HG03097 (cell line): ENCODE data around the gene SMARCD2.
"Not testable (repeated sequence)": the region's sequence is repeated elsewhere in the genome, so short reads cannot be mapped to it uniquely, and the experiment has no call there.

Source experiments
- ATAC-seq: cut with Tn5 transposase; IDR thresholded peaks from one replicate; pipeline ENCODE4 v1.9.1; 2021; ENCODE audit not compliant: unreplicated experiment, low FRiP score

SMARCD2 gene

GRCh38 chr17:63842540-63843386 is at the start of gene SMARCD2:
Gene SMARCD2 (minus strand): TSS chr17:63842685. CDS start chr17:63842674, 11 bp downstream.
- peak; percentile 66 for ATAC-seq

GRCh38 chr17:63889026-63889848 is 46.8 kb upstream of the SMARCD2 start:
- not testable (repeated sequence) for ATAC-seq

DNA sequence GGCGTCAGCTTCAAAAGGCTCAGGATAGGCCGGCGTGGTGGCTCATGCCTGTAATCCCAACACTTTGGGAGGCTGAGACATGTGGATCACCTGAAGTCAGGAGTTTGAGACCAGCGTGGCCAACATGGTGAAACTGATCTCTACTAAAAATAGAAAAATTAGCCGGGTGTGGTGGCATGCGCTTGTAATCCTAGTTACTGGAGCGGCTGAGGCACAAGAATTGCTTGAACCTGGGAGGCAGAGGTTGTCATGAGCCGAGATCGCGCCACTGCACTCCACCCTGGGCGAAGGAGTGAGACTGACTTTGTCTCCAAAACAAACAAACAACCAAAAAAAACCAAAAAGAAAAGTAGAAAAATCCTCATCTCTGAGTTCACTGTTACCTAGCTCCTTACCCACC is 42.6 kb upstream of the SMARCD2 start:
- not testable (repeated sequence) for ATAC-seq

DNA sequence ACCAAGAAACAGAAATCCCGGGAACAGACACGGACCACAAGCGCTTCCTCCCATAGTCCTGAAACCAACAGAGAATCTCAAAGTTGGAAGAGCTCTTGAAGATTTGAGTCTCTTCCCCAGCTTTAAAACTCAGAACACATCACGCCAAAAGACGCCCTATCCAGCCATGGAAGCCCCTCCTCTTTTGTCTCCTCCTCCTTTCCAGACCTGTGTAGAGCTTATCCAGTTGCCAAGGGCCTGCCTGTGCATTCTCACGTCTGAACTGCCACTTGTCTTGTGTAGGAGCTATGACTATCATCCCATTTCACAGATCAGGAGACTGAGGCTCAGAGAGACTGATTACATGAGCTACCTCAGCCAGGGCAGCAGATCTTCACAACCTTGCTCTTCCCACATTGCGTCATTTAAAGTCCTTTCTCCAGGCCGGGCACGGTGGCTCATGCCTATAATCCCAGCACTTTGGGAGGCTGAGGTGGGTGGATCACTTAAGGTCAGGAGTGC is 40.2 kb upstream of the SMARCD2 start:
- ATAC-seq: not testable (repeated sequence)

- ATAC-seq: no peak
Observed at GRCh38 chr17:63881935-63882601, 39.6 kb upstream of the SMARCD2 start, which contains the start of gene GH2. Gene GH2 (minus strand): TSS chr17:63881944. CDS start chr17:63881801, 143 bp downstream.

GRCh38 chr17:63881337-63881736 is 38.9 kb upstream of the SMARCD2 start:
- ATAC-seq: not testable (repeated sequence)

DNA sequence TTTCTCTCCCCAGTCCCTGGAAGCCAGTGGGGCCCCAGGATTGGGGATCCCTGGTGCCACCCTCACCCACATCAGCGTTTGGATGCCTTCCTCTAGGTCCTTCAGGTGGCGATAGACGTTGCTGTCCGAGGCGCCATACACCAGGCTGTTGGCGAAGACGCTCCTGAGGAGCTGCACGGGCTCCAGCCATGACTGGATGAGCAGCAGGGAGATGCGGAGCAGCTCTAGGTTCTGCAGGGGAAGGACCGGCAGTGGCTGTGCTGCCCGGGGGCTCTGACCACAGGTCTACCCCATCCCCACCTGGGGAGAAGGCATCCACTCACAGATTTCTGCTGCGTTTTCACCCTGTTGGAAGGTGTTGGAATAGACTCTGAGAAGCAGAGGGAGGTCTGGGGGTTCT is 38.2 kb upstream of the SMARCD2 start:
- no peak for ATAC-seq

- not testable (repeated sequence) for ATAC-seq
Observed at GRCh38 chr17:63878413-63878812, 35.9 kb upstream of the SMARCD2 start.

GRCh38 chr17:63874693-63875092 is 32.2 kb upstream of the SMARCD2 start:
- ATAC-seq: not testable (repeated sequence)

DNA sequence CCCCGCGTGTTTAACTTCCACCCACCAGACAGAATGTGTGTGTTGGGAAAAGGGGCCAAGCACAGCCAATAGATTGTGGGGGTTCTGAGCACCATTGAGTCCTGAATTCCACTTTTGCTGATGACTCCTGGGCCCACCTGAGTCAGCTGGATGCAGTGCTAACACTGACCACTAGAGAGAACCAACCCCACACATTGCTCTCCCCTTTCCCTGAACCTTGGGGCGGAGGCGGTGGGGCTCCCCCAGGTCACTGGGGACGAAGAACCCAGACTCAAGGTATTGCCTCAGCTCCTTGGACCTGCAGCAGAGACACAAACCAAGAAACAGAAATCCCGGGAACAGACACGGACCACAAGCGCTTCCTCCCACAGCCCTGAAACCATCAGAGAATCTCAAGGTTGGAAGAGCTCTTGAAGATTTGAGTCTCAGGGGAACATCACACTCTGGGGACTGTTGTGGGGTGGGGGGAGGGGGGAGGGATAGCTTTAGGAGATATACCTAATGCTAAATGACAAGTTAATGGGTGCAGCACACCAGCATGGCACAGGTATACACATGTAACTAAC is 31.7 kb upstream of the SMARCD2 start:
- not testable (repeated sequence) for ATAC-seq

- ATAC-seq: not testable (repeated sequence)
Observed at GRCh38 chr17:63873577-63873976, 31.1 kb upstream of the SMARCD2 start, which contains the start of gene CSH2. Gene CSH2 (minus strand): TSS chr17:63873677. CDS start chr17:63873614, 63 bp downstream.

GRCh38 chr17:63871646-63872365 is 29.3 kb upstream of the SMARCD2 start:
- ATAC-seq: not testable (repeated sequence)

- not testable (repeated sequence) for ATAC-seq
Observed at GRCh38 chr17:63870292-63870665, 27.8 kb upstream of the SMARCD2 start.

GRCh38 chr17:63869491-63870291 is 27.2 kb upstream of the SMARCD2 start:
- not testable (repeated sequence) for ATAC-seq

- not testable (repeated sequence) for ATAC-seq
Observed at GRCh38 chr17:63866625-63867024, 24.1 kb upstream of the SMARCD2 start.

DNA sequence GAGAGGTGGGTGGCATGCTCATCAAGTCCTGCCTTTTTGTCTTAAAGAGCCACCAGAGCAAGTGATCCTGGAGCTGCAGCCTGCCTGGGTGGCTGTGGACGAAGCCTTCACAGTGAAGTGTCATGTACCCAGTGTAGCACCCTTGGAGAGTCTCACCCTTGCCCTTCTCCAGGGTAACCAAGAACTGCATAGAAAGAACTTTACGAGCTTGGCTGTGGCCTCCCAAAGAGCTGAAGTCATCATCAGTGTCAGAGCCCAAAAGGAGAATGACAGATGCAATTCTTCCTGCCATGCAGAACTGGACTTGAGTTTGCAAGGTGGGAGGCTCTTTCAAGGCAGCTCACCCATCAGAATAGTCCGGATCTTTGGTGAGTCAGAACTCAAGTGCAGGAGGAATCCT is 16.8 kb upstream of the SMARCD2 start:
- ATAC-seq: no peak

GRCh38 chr17:63856425-63856824 is 13.9 kb upstream of the SMARCD2 start:
- not testable (repeated sequence) for ATAC-seq

- no peak for ATAC-seq
Observed at GRCh38 chr17:63855185-63855584, 12.7 kb upstream of the SMARCD2 start.

DNA sequence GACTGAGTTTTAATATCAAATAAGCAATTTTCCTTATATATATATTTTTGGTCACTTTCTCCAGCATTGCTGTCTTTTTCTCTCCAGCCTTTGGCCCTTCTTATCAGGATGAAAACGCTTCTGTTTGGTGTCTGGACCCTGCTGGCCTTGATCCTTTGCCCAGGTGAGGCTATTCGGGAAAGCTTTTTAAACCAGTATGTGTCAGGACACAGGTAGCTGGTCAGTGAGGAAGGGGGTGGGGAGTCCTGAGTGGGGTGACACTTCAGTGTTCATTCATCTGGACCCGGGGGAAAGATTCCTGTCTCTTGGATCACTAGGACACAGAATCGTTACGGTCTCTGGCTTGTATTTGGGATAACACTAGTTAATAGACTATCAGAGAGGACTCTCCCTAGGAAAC is 12.2 kb upstream of the SMARCD2 start:
- no peak for ATAC-seq
